ENCODE measurements around the gene CXCL11. TPM values are rescaled to one million over a fixed set of nuclear protein-coding genes. Genes with fewer than 3 reads are reported as not detected.

The CXCL11 gene
- total RNA-seq, 1 experiment from 2014 or later = not detected

DNA sequence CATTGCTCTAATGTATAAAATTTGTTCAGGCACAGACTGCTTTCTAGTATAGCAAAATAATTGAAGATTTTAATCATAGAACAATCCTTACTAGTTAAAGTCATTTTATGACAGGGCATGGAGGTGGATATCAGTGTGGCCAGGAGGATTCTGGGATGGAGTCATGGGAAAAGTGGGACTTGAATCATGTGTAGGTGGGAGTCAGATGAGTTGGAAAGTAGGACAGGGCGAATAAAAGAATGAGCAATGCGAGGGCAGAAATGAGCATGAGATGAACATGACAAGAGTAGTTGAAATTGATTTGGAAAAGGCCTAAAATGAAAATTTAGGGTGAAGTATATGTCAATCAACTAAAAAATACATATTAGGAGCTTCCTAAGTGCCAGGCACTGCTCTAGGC is 37.9 kb downstream of the CXCL11 start:
- Histone ChIP-seq H3K9me3 (ENCODE audit: insufficient read depth, low read depth) (no peaks in the 10 kb centered on the region), H3K4me2 (no peak overlapping the region), H4K20me1 (ENCODE audit: insufficient read depth) (no peaks in the 10 kb centered on the region), H3K27ac (no peak overlapping the region), H2AFZ (no peak overlapping the region), H3K79me2 (ENCODE audit: low read depth) (no peaks in the 10 kb centered on the region), H3K36me3 (ENCODE audit: low read depth) (no peaks in the 10 kb centered on the region), H3F3A (ENCODE audit: insufficient read depth, low read depth) (no peaks in the 10 kb centered on the region), H3K9me2 (ENCODE audit: insufficient read depth) (no peaks in the 10 kb centered on the region), H3K4me3 (no peak overlapping the region), H3K27me3 (ENCODE audit: insufficient read depth, low read depth) (no peaks in the 10 kb centered on the region), H3K4me1 (replicated peaks; ENCODE audit: insufficient read depth) (0 out of 2 replicates have a peak, but pooled peaks cover 4% of the 10 kb centered on the region)
- intact Hi-C loops (cut with micrococcal nuclease; ENCODE audit: unreplicated experiment) = loop anchor here (10.0 kb wide), 1 partner anchor 507 kb away; no protein-coding TSS in a partner anchor
- BruUV-seq (replicated peaks) = no TSS peak
- no peak for TF ChIP-seq EZH2 (IDR thresholded peaks at IDR 0.05; ENCODE audit: low read depth)
- TF ChIP-seq, protein P1, sequence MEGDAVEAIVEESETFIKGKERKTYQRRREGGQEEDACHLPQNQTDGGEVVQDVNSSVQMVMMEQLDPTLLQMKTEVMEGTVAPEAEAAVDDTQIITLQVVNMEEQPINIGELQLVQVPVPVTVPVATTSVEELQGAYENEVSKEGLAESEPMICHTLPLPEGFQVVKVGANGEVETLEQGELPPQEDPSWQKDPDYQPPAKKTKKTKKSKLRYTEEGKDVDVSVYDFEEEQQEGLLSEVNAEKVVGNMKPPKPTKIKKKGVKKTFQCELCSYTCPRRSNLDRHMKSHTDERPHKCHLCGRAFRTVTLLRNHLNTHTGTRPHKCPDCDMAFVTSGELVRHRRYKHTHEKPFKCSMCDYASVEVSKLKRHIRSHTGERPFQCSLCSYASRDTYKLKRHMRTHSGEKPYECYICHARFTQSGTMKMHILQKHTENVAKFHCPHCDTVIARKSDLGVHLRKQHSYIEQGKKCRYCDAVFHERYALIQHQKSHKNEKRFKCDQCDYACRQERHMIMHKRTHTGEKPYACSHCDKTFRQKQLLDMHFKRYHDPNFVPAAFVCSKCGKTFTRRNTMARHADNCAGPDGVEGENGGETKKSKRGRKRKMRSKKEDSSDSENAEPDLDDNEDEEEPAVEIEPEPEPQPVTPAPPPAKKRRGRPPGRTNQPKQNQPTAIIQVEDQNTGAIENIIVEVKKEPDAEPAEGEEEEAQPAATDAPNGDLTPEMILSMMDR (conservative IDR thresholded peaks at IDR 0.05) = no peak
- no peak for DNase-seq
- ChIA-PET POLR2A (ENCODE audit: unreplicated experiment) (no interaction called here), CTCF (no interaction called here)

- DNase-seq = no peak
- no peak overlapping the region for H3K4me2 ChIP-seq
- no peak overlapping the region for H3K27ac ChIP-seq
- H3K9me3 ChIP-seq (ENCODE audit: insufficient read depth, low read depth) = no peaks in the 10 kb centered on the region
- no peaks in the 10 kb centered on the region for H3K9me2 ChIP-seq (ENCODE audit: insufficient read depth)
- TF ChIP-seq, protein P1 (conservative IDR thresholded peaks at IDR 0.05) = no peak
- TF ChIP-seq EZH2 (IDR thresholded peaks at IDR 0.05; ENCODE audit: low read depth) = no peak
- intact Hi-C loops (cut with micrococcal nuclease; ENCODE audit: unreplicated experiment) = loop anchor here (10.0 kb wide), 1 partner anchor 508 kb away; no protein-coding TSS in a partner anchor
- H3K4me1 ChIP-seq (replicated peaks; ENCODE audit: insufficient read depth) = 0 out of 2 replicates have a peak, but pooled peaks cover 2% of the 10 kb centered on the region
- H3F3A ChIP-seq (ENCODE audit: insufficient read depth, low read depth) = no peaks in the 10 kb centered on the region
- H3K4me3 ChIP-seq = no peak overlapping the region
- ChIA-PET POLR2A (ENCODE audit: unreplicated experiment) (interaction anchor here (0.6 kb wide), 1 partner anchor 1075 kb away, joined by 15 read pairs; no protein-coding TSS in a partner anchor), CTCF (no interaction called here)
- H2AFZ ChIP-seq = no peak overlapping the region
- no peaks in the 10 kb centered on the region for H3K27me3 ChIP-seq (ENCODE audit: insufficient read depth, low read depth)
- H3K79me2 ChIP-seq (ENCODE audit: low read depth) = no peaks in the 10 kb centered on the region
- no peaks in the 10 kb centered on the region for H4K20me1 ChIP-seq (ENCODE audit: insufficient read depth)
- H3K36me3 ChIP-seq (ENCODE audit: low read depth) = no peaks in the 10 kb centered on the region
- no TSS peak for BruUV-seq (replicated peaks)
These were observed 38.8 kb downstream of the CXCL11 start for GRCh38 chr4:75997081-75997480.

- H3K36me3 ChIP-seq (ENCODE audit: low read depth) = no peaks in the 10 kb centered on the region
- intact Hi-C loops (cut with micrococcal nuclease; ENCODE audit: unreplicated experiment) = loop anchor here (1.0 to 10.0 kb wide), 2 partner anchors 72 to 509 kb away; no protein-coding TSS in a partner anchor
- H4K20me1 ChIP-seq (ENCODE audit: insufficient read depth) = no peaks in the 10 kb centered on the region
- no peaks in the 10 kb centered on the region for H3F3A ChIP-seq (ENCODE audit: insufficient read depth, low read depth)
- ChIA-PET CTCF (interaction anchor here (0.6 to 1.2 kb wide), 3 partner anchors 53 to 92 kb away, joined by 3 to 4 read pairs (median 4); no protein-coding TSS in a partner anchor), POLR2A (ENCODE audit: unreplicated experiment) (no interaction called here)
- TF ChIP-seq EZH2 (IDR thresholded peaks at IDR 0.05; ENCODE audit: low read depth) = no peak
- TF ChIP-seq, protein P1 (conservative IDR thresholded peaks at IDR 0.05) = peak; percentile 76
- DNase-seq = peak in 1 of 2 experiments; percentile 44
- no peak overlapping the region for H3K4me3 ChIP-seq
- peaks cover 4% of the 10 kb centered on the region; the same call in 1 of the 2 replicates for H3K4me1 ChIP-seq (replicated peaks; ENCODE audit: insufficient read depth)
- BruUV-seq (replicated peaks) = no TSS peak
- H3K79me2 ChIP-seq (ENCODE audit: low read depth) = no peaks in the 10 kb centered on the region
- no peaks in the 10 kb centered on the region for H3K27me3 ChIP-seq (ENCODE audit: insufficient read depth, low read depth)
- H3K9me2 ChIP-seq (ENCODE audit: insufficient read depth) = no peaks in the 10 kb centered on the region
- H3K9me3 ChIP-seq (ENCODE audit: insufficient read depth, low read depth) = no peaks in the 10 kb centered on the region
- no peak overlapping the region for H3K27ac ChIP-seq
- H3K4me2 ChIP-seq = no peak overlapping the region
- H2AFZ ChIP-seq = no peak overlapping the region
These were observed 40.1 kb downstream of the CXCL11 start for GRCh38 chr4:75995727-75996126.
